ENCODE measurements around the gene RAB43.
"Not testable (repeated sequence)": the region's sequence is repeated elsewhere in the genome, so short reads cannot be mapped to it uniquely, and the experiment has no call there.

RAB43 gene

GRCh38 chr3:129121792-129122411 is at the start of gene RAB43:
Gene RAB43, minus strand, starts transcription at chr3:129121804. Its CDS starts 315 bp downstream, at chr3:129121489.
- in situ Hi-C loops (cut with MboI; ENCODE audit: low pct_unique_long_range_greater_than_20kb, low sequenced_read_pairs, unreplicated experiment), result no loop called here
- no peak for TF ChIP-seq CTCF (IDR thresholded peaks at IDR 0.05; ENCODE audit: extremely low read depth, insufficient read depth, missing control alignments)
- peak; percentile 97 for DNase-seq (ENCODE audit: low spot score)

- in situ Hi-C loops (cut with MboI; ENCODE audit: low pct_unique_long_range_greater_than_20kb, low sequenced_read_pairs, unreplicated experiment), result no loop called here
- DNase-seq (ENCODE audit: low spot score), result no peak
- TF ChIP-seq CTCF (IDR thresholded peaks at IDR 0.05; ENCODE audit: extremely low read depth, insufficient read depth, missing control alignments), result no peak
Observed at GRCh38 chr3:129166579-129167332, 45.2 kb upstream of the RAB43 start.

GRCh38 chr3:129165594-129165993 is 44.0 kb upstream of the RAB43 start:
- in situ Hi-C loops (cut with MboI; ENCODE audit: low pct_unique_long_range_greater_than_20kb, low sequenced_read_pairs, unreplicated experiment); DNase-seq (ENCODE audit: low spot score): not testable (repeated sequence)

GRCh38 chr3:129164500-129164899 is 42.9 kb upstream of the RAB43 start:
- TF ChIP-seq CTCF (IDR thresholded peaks at IDR 0.05; ENCODE audit: extremely low read depth, insufficient read depth, missing control alignments), result no peak
- no peak for DNase-seq (ENCODE audit: low spot score)
- in situ Hi-C loops (cut with MboI; ENCODE audit: low pct_unique_long_range_greater_than_20kb, low sequenced_read_pairs, unreplicated experiment), result no loop called here

- in situ Hi-C loops (cut with MboI; ENCODE audit: low pct_unique_long_range_greater_than_20kb, low sequenced_read_pairs, unreplicated experiment), result no loop called here
- peak; percentile 16 for TF ChIP-seq CTCF (IDR thresholded peaks at IDR 0.05; ENCODE audit: extremely low read depth, insufficient read depth, missing control alignments)
- DNase-seq (ENCODE audit: low spot score), result no peak
Observed at GRCh38 chr3:129162729-129163579, 41.4 kb upstream of the RAB43 start.

GRCh38 chr3:129161860-129162271 is 40.3 kb upstream of the RAB43 start:
- peak; percentile 43 for DNase-seq (ENCODE audit: low spot score)
- TF ChIP-seq CTCF (IDR thresholded peaks at IDR 0.05; ENCODE audit: extremely low read depth, insufficient read depth, missing control alignments), result peak; percentile 4

More at GRCh38 chr3:129161860-129162271, 40.3 kb upstream of the RAB43 start:
- in situ Hi-C loops (cut with MboI; ENCODE audit: low pct_unique_long_range_greater_than_20kb, low sequenced_read_pairs, unreplicated experiment), result no loop called here
